Activated CD4-positive, alpha-beta memory T cell treated with anti-CD3 and anti-CD28 coated beads for 36 hours (primary cell): ENCODE results near the gene STRBP. TPM values are rescaled to one million over a fixed set of nuclear protein-coding genes. Genes with fewer than 3 reads are reported as not detected.

Source experiments
- total RNA-seq, 2 experiments: library from RNA; stranded (reverse); gene quantifications; one replicate each; pipeline ENCODE4 v1.2.3, GENCODE V29; 2021

The STRBP gene
- total RNA-seq, 2 experiments from 2014 or later, result 27.5 to 29.1 TPM

Other genes with a start within 250 kb of the STRBP start
- under 1 TPM in 1 of 2 experiments, not detected in 1; 0.31 TPM for gene GPR21, start 234.9 kb downstream of the STRBP start, total RNA-seq
- gene CRB2, start 87.6 kb upstream of the STRBP start, total RNA-seq, result not detected